Stimulated activated memory B cell treated with anti-CD40 and anti-IgM and Interleukin-4, amounts not matched to agents 10 μg/mL and 1 μg/mL and 100 μg/mL, for 72 hours (primary cell): Measurements from ENCODE around the gene ACSBG1.

ENCODE experiments used
- ATAC-seq: fragments of 150-1000 bp; cut with Tn5 transposase; 2 replicates; pipeline ENCODE4 v1.10.0; 2021
- H3K27ac Mint-ChIP-seq: one replicate; pipeline ENCODE4 v1.8.0; 2022; ENCODE audit warnings: mild to moderate bottlenecking, mixed read lengths
- H3K27me3 Mint-ChIP-seq: one replicate; pipeline ENCODE4 v1.8.0; 2022; ENCODE audit warnings: mixed read lengths
- H3K36me3 Mint-ChIP-seq: one replicate; pipeline ENCODE4 v1.8.0; 2022; ENCODE audit warnings: mixed read lengths
- H3K4me1 Mint-ChIP-seq: one replicate; pipeline ENCODE4 v1.8.0; 2022; ENCODE audit warnings: mixed read lengths
- H3K4me3 Mint-ChIP-seq: one replicate; pipeline ENCODE4 v1.8.0; 2022; ENCODE audit warnings: mild to moderate bottlenecking, moderate library complexity, mixed read lengths
- H3K9me3 Mint-ChIP-seq: one replicate; pipeline ENCODE4 v1.8.0; 2022; ENCODE audit warnings: mixed read lengths

Gene ACSBG1

GRCh38 chr15:78129077-78129750, 105.2 kb downstream of the ACSBG1 start:
- Mint-ChIP-seq H3K36me3 (no peaks in the 10 kb centered on the region), H3K27me3 (no peaks in the 10 kb centered on the region), H3K4me1 (peaks cover 12% of the 10 kb centered on the region), H3K9me3 (no peaks in the 10 kb centered on the region), H3K27ac (peak overlapping the region; percentile 84), H3K4me3 (no peak overlapping the region)
- no peak for ATAC-seq

- Mint-ChIP-seq H3K27ac (peak overlapping the region; percentile 5), H3K9me3 (no peaks in the 10 kb centered on the region), H3K27me3 (no peaks in the 10 kb centered on the region), H3K4me1 (peaks cover 12% of the 10 kb centered on the region), H3K4me3 (no peak overlapping the region), H3K36me3 (no peaks in the 10 kb centered on the region)
- no peak for ATAC-seq
Observed at GRCh38 chr15:78127882-78128281, 106.5 kb downstream of the ACSBG1 start.

- ATAC-seq: no peak
- Mint-ChIP-seq H3K9me3 (no peaks in the 10 kb centered on the region), H3K27me3 (no peaks in the 10 kb centered on the region), H3K27ac (no peak overlapping the region), H3K4me3 (no peak overlapping the region), H3K4me1 (peaks cover under 1% of the 10 kb centered on the region), H3K36me3 (no peaks in the 10 kb centered on the region)
Observed at GRCh38 chr15:78125267-78125666, 109.1 kb downstream of the ACSBG1 start.

GRCh38 chr15:78120523-78120922, 113.8 kb downstream of the ACSBG1 start:
- Mint-ChIP-seq H3K27ac (no peak overlapping the region), H3K9me3 (no peaks in the 10 kb centered on the region), H3K27me3 (no peaks in the 10 kb centered on the region), H3K36me3 (no peaks in the 10 kb centered on the region), H3K4me3 (no peak overlapping the region), H3K4me1 (no peaks in the 10 kb centered on the region)
- no peak for ATAC-seq
